ENCODE results near the gene ANKRD65.
"Not testable (repeated sequence)": the region's sequence is repeated elsewhere in the genome, so short reads cannot be mapped to it uniquely, and the experiment has no call there.

ANKRD65 gene

DNA sequence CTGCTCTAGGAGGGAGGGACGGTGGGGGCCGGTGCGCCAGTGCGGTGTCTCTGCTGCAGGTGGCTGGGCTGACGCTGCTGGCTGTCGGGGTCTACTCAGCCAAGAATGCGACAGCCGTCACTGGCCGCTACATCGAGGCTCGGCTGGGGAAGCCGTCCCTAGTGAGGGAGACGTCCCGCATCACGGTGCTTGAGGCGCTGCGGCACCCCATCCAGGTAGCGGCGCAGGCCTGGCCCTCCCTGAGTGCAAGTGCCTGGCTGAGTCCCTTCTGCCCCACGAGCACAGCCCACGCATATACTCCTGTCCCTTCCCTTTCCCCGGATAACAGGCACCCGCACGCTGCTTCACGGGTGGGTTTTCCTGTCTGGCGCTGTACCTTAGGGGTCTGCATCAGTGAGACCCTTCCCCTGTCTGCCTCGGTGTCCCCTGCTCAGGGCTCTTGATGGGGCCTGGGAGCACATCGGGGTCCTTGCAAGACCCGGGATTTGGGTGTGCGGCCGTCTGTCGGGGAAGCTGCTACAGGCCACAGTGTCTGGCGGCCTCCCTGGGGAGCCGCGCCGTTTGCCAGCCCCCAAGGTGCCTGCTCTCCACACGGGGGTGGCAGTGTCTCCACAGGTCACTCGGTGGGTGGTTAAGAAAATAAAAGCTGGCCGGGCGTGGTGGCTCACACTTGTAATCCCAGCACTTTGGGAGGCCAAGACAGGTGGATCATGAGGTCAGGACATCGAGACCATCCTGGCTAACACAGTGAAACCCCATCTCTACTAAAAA lies 33.4 kb upstream of the ANKRD65 start:
- not testable (repeated sequence) for H3K4me1 ChIP-seq (ENCODE audit: control insufficient read depth, low read depth, low read length); H3K36me3 ChIP-seq (ENCODE audit: control insufficient read depth, low read depth, low read length); H3K9me3 ChIP-seq (ENCODE audit: control insufficient read depth, low read depth, low read length); H3K4me3 ChIP-seq (ENCODE audit: low read length); H3K27ac ChIP-seq (ENCODE audit: low read length); H3K9ac ChIP-seq (ENCODE audit: low read length); H3K27me3 ChIP-seq (ENCODE audit: control insufficient read depth, insufficient read depth, low read length)

DNA sequence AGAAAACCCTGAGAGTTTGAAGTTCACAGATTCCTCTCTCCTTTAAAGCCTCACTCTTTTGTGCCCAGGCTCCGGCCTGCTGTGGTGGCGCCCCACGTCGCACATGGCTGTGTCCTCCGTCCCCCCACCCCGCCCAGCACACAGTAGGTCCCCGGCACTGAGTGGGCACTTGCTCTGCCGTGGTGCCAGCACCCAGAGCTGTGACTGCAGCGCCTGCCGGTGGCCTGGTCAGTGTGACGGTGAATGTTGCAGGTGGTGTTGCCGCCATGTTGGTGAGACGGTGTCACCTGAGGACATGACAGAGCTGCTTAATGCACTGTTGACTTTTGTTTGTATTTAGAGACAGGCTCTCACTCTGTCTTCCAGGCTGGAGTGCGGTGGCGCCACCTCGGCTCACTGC lies 31.8 kb upstream of the ANKRD65 start:
- Histone ChIP-seq H3K9me3 (ENCODE audit: control insufficient read depth, low read depth, low read length) (no peaks in the 10 kb centered on the region), H3K4me1 (ENCODE audit: control insufficient read depth, low read depth, low read length) (no peaks in the 10 kb centered on the region), H3K27me3 (ENCODE audit: control insufficient read depth, insufficient read depth, low read length) (no peaks in the 10 kb centered on the region), H3K4me3 (ENCODE audit: low read length) (no peak overlapping the region), H3K36me3 (ENCODE audit: control insufficient read depth, low read depth, low read length) (no peaks in the 10 kb centered on the region), H3K9ac (ENCODE audit: low read length) (no peak overlapping the region), H3K27ac (ENCODE audit: low read length) (no peak overlapping the region)

DNA sequence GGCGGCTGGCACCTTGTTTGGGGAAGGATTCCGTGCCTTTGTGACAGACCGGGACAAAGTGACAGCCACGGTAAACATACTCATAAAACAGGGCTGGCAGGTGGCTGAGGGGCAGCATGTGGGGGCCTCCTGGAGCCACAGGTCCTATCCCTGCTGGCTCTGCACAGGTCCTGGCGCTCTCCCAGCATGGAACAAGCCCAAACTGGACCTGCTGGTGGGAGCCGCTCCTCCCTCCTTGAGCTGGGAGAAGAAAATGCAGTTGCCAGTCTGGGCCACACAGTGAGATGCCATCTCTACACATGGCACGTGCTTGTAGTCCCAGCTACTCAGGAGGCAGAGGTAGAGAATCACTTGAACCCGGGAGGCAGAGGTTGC lies 31.3 kb upstream of the ANKRD65 start:
- H3K27ac ChIP-seq (ENCODE audit: low read length); H3K9ac ChIP-seq (ENCODE audit: low read length); H3K27me3 ChIP-seq (ENCODE audit: control insufficient read depth, insufficient read depth, low read length); H3K36me3 ChIP-seq (ENCODE audit: control insufficient read depth, low read depth, low read length); H3K4me3 ChIP-seq (ENCODE audit: low read length); H3K4me1 ChIP-seq (ENCODE audit: control insufficient read depth, low read depth, low read length); H3K9me3 ChIP-seq (ENCODE audit: control insufficient read depth, low read depth, low read length): not testable (repeated sequence)

GRCh38 chr1:1451696-1452364 lies 30.8 kb upstream of the ANKRD65 start:
- no peak overlapping the region for H3K27ac ChIP-seq (ENCODE audit: low read length)
- no peaks in the 10 kb centered on the region for H3K27me3 ChIP-seq (ENCODE audit: control insufficient read depth, insufficient read depth, low read length)
- H3K4me3 ChIP-seq (ENCODE audit: low read length): no peak overlapping the region
- H3K9me3 ChIP-seq (ENCODE audit: control insufficient read depth, low read depth, low read length): no peaks in the 10 kb centered on the region
- no peaks in the 10 kb centered on the region for H3K4me1 ChIP-seq (ENCODE audit: control insufficient read depth, low read depth, low read length)
- H3K9ac ChIP-seq (ENCODE audit: low read length): no peak overlapping the region
- H3K36me3 ChIP-seq (ENCODE audit: control insufficient read depth, low read depth, low read length): no peaks in the 10 kb centered on the region

DNA sequence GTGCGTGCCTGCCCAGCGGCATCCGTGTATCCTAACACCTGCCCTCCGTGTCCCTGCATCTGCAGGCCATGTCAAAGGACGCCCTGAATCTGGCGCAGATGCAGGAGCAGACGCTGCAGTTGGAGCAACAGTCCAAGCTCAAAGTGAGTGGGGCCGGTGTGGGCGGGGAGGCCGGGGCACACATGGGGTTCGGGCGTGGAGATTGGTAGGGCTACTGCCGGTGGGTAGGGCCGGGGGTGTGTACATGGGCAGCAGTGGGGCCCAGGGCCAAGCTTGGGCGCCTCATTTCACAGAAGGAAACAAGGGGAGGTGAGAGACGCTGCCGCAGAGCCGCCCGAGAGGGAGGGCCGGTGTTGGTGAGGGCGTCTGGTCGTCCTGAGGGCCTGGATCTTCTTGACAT lies 29.5 kb upstream of the ANKRD65 start:
- not testable (repeated sequence) for H3K9me3 ChIP-seq (ENCODE audit: control insufficient read depth, low read depth, low read length); H3K4me1 ChIP-seq (ENCODE audit: control insufficient read depth, low read depth, low read length); H3K27ac ChIP-seq (ENCODE audit: low read length); H3K4me3 ChIP-seq (ENCODE audit: low read length); H3K36me3 ChIP-seq (ENCODE audit: control insufficient read depth, low read depth, low read length); H3K9ac ChIP-seq (ENCODE audit: low read length); H3K27me3 ChIP-seq (ENCODE audit: control insufficient read depth, insufficient read depth, low read length)

DNA sequence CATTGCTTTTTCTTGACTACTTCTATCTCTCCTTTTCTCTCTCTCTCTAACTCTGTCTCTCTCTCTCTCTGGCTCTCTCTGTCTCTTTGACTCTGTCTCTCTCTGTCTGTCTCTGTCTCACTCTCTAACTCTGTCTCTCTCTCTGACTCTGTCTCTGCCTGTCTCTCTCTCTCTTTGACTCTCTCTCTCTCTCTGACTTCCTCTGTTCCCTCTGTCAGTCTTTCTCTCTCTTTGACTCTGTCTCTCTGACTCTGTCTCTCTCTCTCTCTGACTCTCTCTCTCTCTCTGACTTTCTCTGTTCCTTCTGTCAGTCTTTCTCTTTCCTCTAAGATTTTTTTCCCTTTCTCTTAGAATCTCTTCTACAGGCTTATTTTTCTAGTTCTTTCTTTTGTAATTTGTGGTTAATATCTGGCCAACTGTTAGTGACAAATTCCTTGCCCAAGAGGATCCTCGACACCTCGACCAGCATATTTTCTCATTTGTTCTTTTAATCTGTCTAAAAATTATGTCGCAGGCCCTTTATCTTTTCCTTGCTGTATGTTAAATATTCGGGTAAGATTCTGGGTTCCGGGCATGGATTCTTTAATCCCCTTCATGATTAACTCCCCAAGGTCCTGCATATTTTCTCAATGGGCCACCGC lies 28.1 kb upstream of the ANKRD65 start, which contains the start of gene ATAD3C:
Gene ATAD3C (plus strand): TSS at position 591 of the 641 bp plus-strand sequence. CDS start 995 bp downstream, outside the sequence.
- Histone ChIP-seq H3K4me3 (ENCODE audit: low read length) (no peak within 1 kb of the TSS), H3K27me3 (ENCODE audit: control insufficient read depth, insufficient read depth, low read length) (no peaks in the 10 kb centered on the region), H3K9ac (ENCODE audit: low read length) (no peak within 1 kb of the TSS), H3K36me3 (ENCODE audit: control insufficient read depth, low read depth, low read length) (no peaks in the 10 kb centered on the region), H3K9me3 (ENCODE audit: control insufficient read depth, low read depth, low read length) (no peaks in the 10 kb centered on the region), H3K4me1 (ENCODE audit: control insufficient read depth, low read depth, low read length) (no peaks in the 10 kb centered on the region), H3K27ac (ENCODE audit: low read length) (no peak within 1 kb of the TSS)

DNA sequence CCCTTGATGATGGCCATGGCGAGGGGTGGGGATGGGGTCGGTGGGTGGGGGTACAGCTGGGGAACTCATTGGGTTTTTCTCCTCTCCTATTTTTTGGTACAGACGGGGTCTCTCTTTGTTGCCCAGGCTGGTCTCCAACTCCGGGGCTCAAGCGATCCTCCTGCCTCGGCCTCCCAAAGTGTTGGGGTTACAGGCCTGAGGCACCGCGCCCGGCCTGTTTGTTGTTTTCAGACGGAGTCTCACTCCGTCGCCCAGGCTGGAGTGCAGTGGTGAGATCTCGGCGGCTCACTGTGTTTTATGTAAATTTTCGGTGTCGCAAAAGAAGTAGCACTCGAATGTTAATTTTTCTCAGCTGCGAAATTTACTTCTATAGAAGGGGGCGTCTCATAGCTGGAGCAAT lies 25.6 kb upstream of the ANKRD65 start:
- H3K36me3 ChIP-seq (ENCODE audit: control insufficient read depth, low read depth, low read length); H3K9ac ChIP-seq (ENCODE audit: low read length): not testable (repeated sequence)

GRCh38 chr1:1442069-1442770 lies 21.1 kb upstream of the ANKRD65 start:
- Histone ChIP-seq H3K36me3 (ENCODE audit: control insufficient read depth, low read depth, low read length) (no peaks in the 10 kb centered on the region), H3K9me3 (ENCODE audit: control insufficient read depth, low read depth, low read length) (no peaks in the 10 kb centered on the region), H3K27ac (ENCODE audit: low read length) (no peak overlapping the region), H3K4me1 (ENCODE audit: control insufficient read depth, low read depth, low read length) (no peaks in the 10 kb centered on the region), H3K9ac (ENCODE audit: low read length) (no peak overlapping the region), H3K4me3 (ENCODE audit: low read length) (no peak overlapping the region), H3K27me3 (ENCODE audit: control insufficient read depth, insufficient read depth, low read length) (no peaks in the 10 kb centered on the region)

More for the DNA sequence above, 25.6 kb upstream of the ANKRD65 start:
- H3K27ac ChIP-seq (ENCODE audit: low read length); H3K27me3 ChIP-seq (ENCODE audit: control insufficient read depth, insufficient read depth, low read length); H3K4me3 ChIP-seq (ENCODE audit: low read length); H3K4me1 ChIP-seq (ENCODE audit: control insufficient read depth, low read depth, low read length); H3K9me3 ChIP-seq (ENCODE audit: control insufficient read depth, low read depth, low read length): not testable (repeated sequence)

DNA sequence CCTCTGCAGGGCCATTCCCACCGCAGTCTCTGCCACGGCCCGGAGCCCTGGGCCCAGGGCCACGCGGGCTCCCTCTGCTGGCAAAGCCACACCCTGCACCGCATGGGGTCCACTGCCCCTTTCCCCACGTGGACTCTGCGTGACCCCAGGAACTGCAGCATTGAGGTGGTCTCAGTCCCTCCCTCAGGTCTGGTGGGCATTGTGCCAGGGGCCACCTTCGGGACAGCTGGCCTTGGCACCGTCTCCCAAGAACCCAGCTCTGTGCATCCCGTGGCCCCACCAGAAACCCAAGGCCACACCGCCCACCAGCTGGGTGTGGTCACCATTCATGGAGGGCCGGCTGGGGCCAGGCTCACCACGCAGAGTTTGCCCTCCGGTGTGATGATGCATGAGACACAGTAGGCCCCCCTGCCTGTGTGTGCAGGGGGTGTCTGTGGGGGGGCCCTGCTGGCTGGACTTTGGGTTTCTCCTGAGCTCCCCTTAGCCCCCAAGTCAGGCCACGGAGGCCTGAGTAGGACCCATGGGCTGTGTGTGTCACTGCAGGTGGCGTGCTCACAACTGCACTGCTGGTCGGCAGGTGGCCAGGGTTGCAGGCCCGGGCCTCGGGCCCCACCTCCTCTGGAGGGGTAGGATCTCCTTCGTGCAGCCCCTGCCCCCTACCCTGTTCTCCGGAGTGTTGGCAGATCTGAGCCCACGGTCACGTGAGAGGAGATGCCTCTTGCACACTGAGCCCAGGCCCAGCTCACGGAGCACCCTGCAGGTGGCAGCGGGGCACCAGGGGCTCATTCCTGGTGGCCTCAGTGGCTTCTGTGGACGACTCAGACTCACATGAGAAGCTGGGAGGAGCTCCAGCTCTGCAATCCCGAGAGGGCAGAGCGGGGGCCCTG lies 20.2 kb upstream of the ANKRD65 start:
- H3K27ac ChIP-seq (ENCODE audit: low read length): no peak overlapping the region
- no peak overlapping the region for H3K9ac ChIP-seq (ENCODE audit: low read length)
- peaks cover 6% of the 10 kb centered on the region for H3K27me3 ChIP-seq (ENCODE audit: control insufficient read depth, insufficient read depth, low read length)
- no peak overlapping the region for H3K4me3 ChIP-seq (ENCODE audit: low read length)
- no peaks in the 10 kb centered on the region for H3K36me3 ChIP-seq (ENCODE audit: control insufficient read depth, low read depth, low read length)
- H3K9me3 ChIP-seq (ENCODE audit: control insufficient read depth, low read depth, low read length): no peaks in the 10 kb centered on the region
- peaks cover 4% of the 10 kb centered on the region for H3K4me1 ChIP-seq (ENCODE audit: control insufficient read depth, low read depth, low read length)

- peaks cover 4% of the 10 kb centered on the region for H3K4me1 ChIP-seq (ENCODE audit: control insufficient read depth, low read depth, low read length)
- no peak overlapping the region for H3K9ac ChIP-seq (ENCODE audit: low read length)
- no peak overlapping the region for H3K27ac ChIP-seq (ENCODE audit: low read length)
- H3K4me3 ChIP-seq (ENCODE audit: low read length): no peak overlapping the region
- H3K9me3 ChIP-seq (ENCODE audit: control insufficient read depth, low read depth, low read length): no peaks in the 10 kb centered on the region
- no peaks in the 10 kb centered on the region for H3K36me3 ChIP-seq (ENCODE audit: control insufficient read depth, low read depth, low read length)
- peaks cover 10% of the 10 kb centered on the region for H3K27me3 ChIP-seq (ENCODE audit: control insufficient read depth, insufficient read depth, low read length)
These were observed 19.4 kb upstream of the ANKRD65 start for GRCh38 chr1:1440262-1441001.
